Uterus (tissue), 4 donors: ENCODE data around the gene FAM227B. TPM values are rescaled to one million over a fixed set of nuclear protein-coding genes. Genes with fewer than 3 reads are reported as not detected.
"Not testable (repeated sequence)": the region's sequence is repeated elsewhere in the genome, so short reads cannot be mapped to it uniquely, and the experiment has no call there.

ENCODE experiments used
- DNase-seq, 2 donors: peaks; one replicate each; pipeline ENCODE4 v3.0.0-alpha.2; 2019 to 2020
- H3K27ac ChIP-seq, 2 donors: fragments of 200-600 bp; sonication (generic); 1 replicate in 1 of 2; 2 replicates in 1 of 2; pipeline ENCODE4 v1.5.1; 2016 to 2018
- H3K27me3 ChIP-seq, 2 donors: fragments of 200-600 bp; sonication (generic); one replicate each; pipeline ENCODE4 v1.5.1; 2018 to 2019; ENCODE audit warnings: control low read depth in 1 of 2
- H3K36me3 ChIP-seq, 2 donors: fragments of 200-600 bp; sonication (generic); one replicate each; pipeline ENCODE4 v1.5.1; 2019; ENCODE audit warnings: control low read depth in 1 of 2
- H3K4me1 ChIP-seq, 2 donors: fragments of 200-600 bp; sonication (generic); one replicate each; pipeline ENCODE4 v1.5.1; 2018 to 2019; ENCODE audit warnings: control low read depth in 1 of 2
- H3K4me3 ChIP-seq, 2 donors: fragments of 200-600 bp; sonication (generic); 1 replicate in 1 of 2; 2 replicates in 1 of 2; pipeline ENCODE4 v1.5.1; 2018 to 2019; ENCODE audit warnings: mild to moderate bottlenecking in 1 of 2
- H3K9me3 ChIP-seq, 2 donors: fragments of 200-600 bp; sonication (generic); one replicate each; pipeline ENCODE4 v1.5.1; 2019; ENCODE audit warnings: control low read depth in 1 of 2
- CTCF ChIP-seq, 4 experiments: fragments of 200-600 bp in 2 of 4; fragments of 450-650 bp in 2 of 4; sonication (generic) in 2 of 4; IDR thresholded peaks; one replicate each; pipeline ENCODE4 v1.5.1; 2016 to 2019; ENCODE audit warnings: antibody characterized with exemption in 4 of 4, mild to moderate bottlenecking in 2 of 4, moderate library complexity in 1 of 4
- POLR2A ChIP-seq, 2 donors: fragments of 450-650 bp; IDR thresholded peaks; one replicate each; pipeline ENCODE4 v1.6.1; 2016; ENCODE audit warnings: antibody characterized with exemption in 2 of 2, mild to moderate bottlenecking in 1 of 2, moderate library complexity in 1 of 2
- intact Hi-C: fragments of 100-400 bp; cut with DNase I; formaldehyde crosslinking; loops from one replicate; pipeline ENCODE4 v1.15.1; 2023; ENCODE audit warnings: low total_unique reads
- total RNA-seq, 4 donors: library from RNA; depleted of rRNA in 3 of 4; stranded (reverse); fragments of >200 nt in 3 of 4; gene quantifications; one replicate each; pipeline versions ENCODE4 v1.1.0 to v1.2.4, GENCODE V29; 2014 to 2023
- donor health status: DM: yes; HTN: yes; CAD: no.

The FAM227B gene
- total RNA-seq, 4 donors from 2014 or later = 2.6 to 15.7 (median 9.9) TPM

GRCh38 chr15:49606594-49606993, 14.0 kb downstream of the FAM227B start:
- Histone ChIP-seq H3K27ac (no peak overlapping the region), H3K27me3 (no peaks in the 10 kb centered on the region), H3K36me3 (no peaks in the 10 kb centered on the region), H3K4me1 (no peaks in the 10 kb centered on the region), H3K9me3 (no peaks in the 10 kb centered on the region), H3K4me3 (no peak overlapping the region)
- TF ChIP-seq CTCF (IDR thresholded peaks at IDR 0.05) = no peak
- intact Hi-C loops = no loop called here
- no peak for DNase-seq

GRCh38 chr15:49605588-49605987, 15.0 kb downstream of the FAM227B start:
- Histone ChIP-seq H3K27me3 (no peaks in the 10 kb centered on the region), H3K9me3 (peaks cover 0 to 2% of the 10 kb centered on the region in 2 donors), H3K36me3 (no peaks in the 10 kb centered on the region), H3K4me3 (no peak overlapping the region), H3K4me1 (no peaks in the 10 kb centered on the region), H3K27ac (no peak overlapping the region)
- TF ChIP-seq CTCF (IDR thresholded peaks at IDR 0.05) (no peak), POLR2A (IDR thresholded peaks at IDR 0.05) (no peak)
- intact Hi-C loops = no loop called here
- no peak for DNase-seq

GRCh38 chr15:49604625-49605409, 15.8 kb downstream of the FAM227B start:
- H3K27me3 ChIP-seq = no peaks in the 10 kb centered on the region
- no peak overlapping the region for H3K4me3 ChIP-seq
- intact Hi-C loops = no loop called here
- peaks cover 0 to 8% of the 10 kb centered on the region in 2 donors for H3K9me3 ChIP-seq
- TF ChIP-seq POLR2A (IDR thresholded peaks at IDR 0.05) = no peak
- TF ChIP-seq CTCF (IDR thresholded peaks at IDR 0.05) = no peak
- DNase-seq = no peak
- no peaks in the 10 kb centered on the region for H3K4me1 ChIP-seq
- H3K27ac ChIP-seq = no peak overlapping the region
- no peaks in the 10 kb centered on the region for H3K36me3 ChIP-seq

GRCh38 chr15:49592829-49593316, 27.7 kb downstream of the FAM227B start:
- intact Hi-C loops, DNase-seq, H3K36me3 ChIP-seq, H3K4me3 ChIP-seq, H3K9me3 ChIP-seq, H3K27me3 ChIP-seq, H3K4me1 ChIP-seq, H3K27ac ChIP-seq: not testable (repeated sequence)

- H3K27ac ChIP-seq = no peak overlapping the region
- intact Hi-C loops = no loop called here
Measured at GRCh38 chr15:49589030-49589429, 31.6 kb downstream of the FAM227B start.

More at GRCh38 chr15:49589030-49589429, 31.6 kb downstream of the FAM227B start:
- no peak for DNase-seq
- no peak overlapping the region for H3K4me3 ChIP-seq
- no peaks in the 10 kb centered on the region for H3K9me3 ChIP-seq
- H3K36me3 ChIP-seq = no peaks in the 10 kb centered on the region
- TF ChIP-seq POLR2A (IDR thresholded peaks at IDR 0.05) (no peak), CTCF (IDR thresholded peaks at IDR 0.05) (no peak)
- H3K27me3 ChIP-seq = no peaks in the 10 kb centered on the region
- H3K4me1 ChIP-seq = no peaks in the 10 kb centered on the region
